Endothelial cell of umbilical vein (primary cell): ENCODE data around the gene ABCC4.
"Not testable (repeated sequence)": the region's sequence is repeated elsewhere in the genome, so short reads cannot be mapped to it uniquely, and the experiment has no call there.

Experiments
- CTCF ChIP-seq, 2 donors: IDR thresholded peaks; 1 replicate in 1 of 2; 2 replicates in 1 of 2; pipeline ENCODE4 v1.5.1; 2011; ENCODE audit warnings: low read length in 2 of 2, mild to moderate bottlenecking in 2 of 2, moderate library complexity in 2 of 2, control low read depth in 1 of 2, inconsistent platforms in 1 of 2, low read depth in 1 of 2; ENCODE audit not compliant: insufficient read depth in 1 of 2; ENCODE audit errors: extremely low read depth in 1 of 2
- MYC ChIP-seq: IDR thresholded peaks from one replicate; pipeline ENCODE4 v1.6.1; 2011; ENCODE audit warnings: mild to moderate bottlenecking, low read depth, low read length
- POLR2AphosphoS5 ChIP-seq: IDR thresholded peaks from 2 replicates; pipeline ENCODE4 v1.6.1; 2012; ENCODE audit warnings: low read depth, mild to moderate bottlenecking, control low read depth, low read length, moderate library complexity; ENCODE audit not compliant: insufficient read depth

- TF ChIP-seq CTCF (IDR thresholded peaks at IDR 0.05; ENCODE audit: extremely low read depth in 1 of 2, insufficient read depth in 1 of 2, low read depth in 1 of 2, low read length in 2 of 2); POLR2AphosphoS5; MYC: not testable (repeated sequence)
These were observed 108.7 kb downstream of the ABCC4 start for GRCh38 chr13:95192564-95192945.
